Neural cell (in vitro differentiated cells): Measurements from ENCODE around the gene FAM117A. TPM values are rescaled to one million over a fixed set of nuclear protein-coding genes. Genes with fewer than 3 reads are reported as not detected.

Source experiments
- H2AFZ ChIP-seq: fragments of 200-600, 300-800 bp; sonication (generic), shearing (Covaris generic); 2 replicates; pipeline ENCODE4 v1.6.0; 2014; ENCODE audit warnings: low read depth, mild to moderate bottlenecking, antibody characterized with exemption, low read length, moderate library complexity
- H3F3A ChIP-seq: fragments of 200-600 bp; shearing (Covaris generic); 2 replicates; pipeline ENCODE4 v1.6.1; 2016; ENCODE audit warnings: mild to moderate bottlenecking, moderate library complexity, mixed read lengths, antibody characterized with exemption, low read length; ENCODE audit not compliant: insufficient read depth, poor library complexity, severe bottlenecking
- H3K27ac ChIP-seq: fragments of 200-600, 300-800 bp; sonication (generic), shearing (Covaris generic); 2 replicates; pipeline ENCODE4 v1.5.1; 2014; ENCODE audit warnings: mild to moderate bottlenecking, low read length, moderate library complexity
- H3K27me3 ChIP-seq: fragments of 300-800, 200-600 bp; sonication (generic), shearing (Covaris generic); 2 replicates; pipeline ENCODE4 v1.6.0; 2014; ENCODE audit warnings: mild to moderate bottlenecking, low read depth, low read length, moderate library complexity; ENCODE audit not compliant: insufficient read depth
- H3K36me3 ChIP-seq: fragments of 300-800, 200-600 bp; sonication (generic), shearing (Covaris generic); 2 replicates; pipeline ENCODE4 v1.5.1; 2014; ENCODE audit warnings: mild to moderate bottlenecking, antibody characterized with exemption, low read length, moderate library complexity; ENCODE audit not compliant: insufficient read depth
- H3K4me2 ChIP-seq: fragments of 300-800, 200-600 bp; sonication (generic), shearing (Covaris generic); 2 replicates; pipeline ENCODE4 v1.6.0; 2014; ENCODE audit warnings: mild to moderate bottlenecking, low read length
- H3K4me3 ChIP-seq: fragments of 300-800, 200-600 bp; sonication (generic), shearing (Covaris generic); 2 replicates; pipeline ENCODE4 v1.5.1; 2014; ENCODE audit warnings: mild to moderate bottlenecking, low read length, moderate library complexity
- H3K79me2 ChIP-seq: fragments of 200-600 bp; shearing (Covaris generic); replicated peaks from 2 replicates; pipeline ENCODE4 v1.6.0; 2014; ENCODE audit warnings: mild to moderate bottlenecking, low read length, moderate library complexity; ENCODE audit not compliant: insufficient read depth
- H3K9ac ChIP-seq: fragments of 300-800, 200-600 bp; sonication (generic), shearing (Covaris generic); 2 replicates; pipeline ENCODE4 v1.6.1; 2016; ENCODE audit warnings: mild to moderate bottlenecking, low read length, mixed read lengths
- H3K9me2 ChIP-seq: fragments of 200-600 bp; shearing (Covaris generic); 2 replicates; pipeline ENCODE4 v1.6.1; 2016; ENCODE audit warnings: mild to moderate bottlenecking, low read length, mixed read lengths; ENCODE audit not compliant: insufficient read depth
- H3K9me3 ChIP-seq: fragments of 200-600, 300-800 bp; sonication (generic), shearing (Covaris generic); 2 replicates; pipeline ENCODE4 v1.6.1; 2016; ENCODE audit warnings: mild to moderate bottlenecking, mixed run types, low read length, moderate library complexity, mixed read lengths
- H4K20me1 ChIP-seq: fragments of 200-600 bp; shearing (Covaris generic); 2 replicates; pipeline ENCODE4 v1.6.1; 2016; ENCODE audit warnings: mild to moderate bottlenecking, mixed run types; ENCODE audit not compliant: insufficient read depth
- EP300 ChIP-seq: fragments of 450-650 bp; conservative IDR thresholded peaks from 2 replicates; pipeline ENCODE4 v1.6.1; 2014; ENCODE audit warnings: antibody characterized with exemption, mild to moderate bottlenecking, moderate library complexity; ENCODE audit not compliant: poor library complexity, severe bottlenecking
- EZH2 ChIP-seq: fragments of 200-600, 300-800 bp; shearing (Covaris generic), sonication (generic); IDR thresholded peaks from 2 replicates; pipeline ENCODE4 v1.6.1; 2014; ENCODE audit warnings: antibody characterized with exemption, low read length, borderline replicate concordance, mild to moderate bottlenecking; ENCODE audit not compliant: insufficient read depth, poor library complexity, severe bottlenecking
- MXI1 ChIP-seq: fragments of 450-650 bp; conservative IDR thresholded peaks from 2 replicates; pipeline ENCODE4 v1.6.1; 2014; ENCODE audit warnings: antibody characterized with exemption, mild to moderate bottlenecking; ENCODE audit not compliant: poor library complexity, severe bottlenecking
- POLR2AphosphoS5 ChIP-seq: IDR thresholded peaks from 2 replicates; pipeline ENCODE4 v1.6.1; 2012
- RAD21 ChIP-seq: fragments of 450-650 bp; conservative IDR thresholded peaks from 2 replicates; pipeline ENCODE4 v1.6.1; 2014; ENCODE audit warnings: antibody characterized with exemption, mild to moderate bottlenecking, moderate library complexity
- SMC3 ChIP-seq: fragments of 450-650 bp; conservative IDR thresholded peaks from 2 replicates; pipeline ENCODE4 v1.6.1; 2014; ENCODE audit warnings: antibody characterized with exemption, mild to moderate bottlenecking, moderate library complexity; ENCODE audit not compliant: poor library complexity
- TAF1 ChIP-seq: IDR thresholded peaks from 2 replicates; pipeline ENCODE4 v1.6.1; 2012; ENCODE audit warnings: low read depth
- polyA plus RNA-seq: library from polyadenylated mRNA; depleted of rRNA; stranded (reverse); fragments of >200 nt; gene quantifications from 2 replicates; pipeline ENCODE4 v1.2.3, GENCODE V29; 2014
- TF ChIP-seq, protein P1 (sequence below): IDR thresholded peaks from 2 replicates; pipeline ENCODE4 v1.6.1; 2012; ENCODE audit warnings: borderline replicate concordance
- TF ChIP-seq, protein P2 (sequence below): fragments of 450-650 bp; IDR thresholded peaks from 2 replicates; pipeline ENCODE4 v1.5.1; 2014; ENCODE audit warnings: antibody characterized with exemption, mild to moderate bottlenecking, moderate library complexity; ENCODE audit not compliant: poor library complexity, severe bottlenecking

Gene FAM117A
- polyA plus RNA-seq, 1 donor from 2014 or later: 3.7 TPM

DNA sequence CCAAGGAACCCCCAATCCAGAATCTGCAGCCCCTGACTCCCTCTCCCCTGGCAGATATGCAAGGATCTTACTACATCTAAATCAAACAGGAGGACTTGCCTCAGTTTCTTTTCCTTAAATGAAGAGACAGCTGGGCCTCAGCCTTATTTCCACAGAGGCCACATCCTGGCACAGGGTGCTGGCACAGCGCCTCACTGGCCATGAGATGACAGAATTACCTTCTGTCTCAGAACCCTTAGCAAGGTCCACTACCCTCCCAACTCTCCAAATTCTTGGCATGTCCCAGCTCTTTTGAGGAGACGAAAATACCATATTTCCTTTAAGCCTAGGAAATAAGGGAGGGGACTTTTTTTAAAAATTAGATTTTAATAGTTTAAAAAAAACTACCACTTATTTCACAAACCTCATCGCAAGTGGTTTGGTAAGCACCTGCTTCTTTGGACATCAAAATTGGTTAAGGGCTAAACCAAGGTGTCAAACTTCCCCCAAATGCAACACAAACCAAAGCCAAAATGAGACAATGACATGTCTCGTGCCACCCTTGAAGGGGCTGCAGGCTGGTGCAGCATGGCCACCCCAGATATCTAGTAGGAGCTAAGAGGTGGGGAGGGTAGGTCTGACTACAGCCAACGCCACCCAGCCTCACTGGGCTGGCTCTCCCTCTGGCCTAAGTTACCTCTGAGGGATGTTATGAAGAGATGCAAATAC lies 25.3 kb downstream of the FAM117A start:
- Histone ChIP-seq H3F3A (no peaks in the 10 kb centered on the region), H3K4me3 (no peak overlapping the region), H3K79me2 (no peaks in the 10 kb centered on the region), H3K36me3 (no peaks in the 10 kb centered on the region), H3K9ac (no peak overlapping the region), H3K27me3 (no peaks in the 10 kb centered on the region), H3K4me2 (no peak overlapping the region), H3K9me2 (no peaks in the 10 kb centered on the region), H3K9me3 (no peaks in the 10 kb centered on the region), H2AFZ (no peak overlapping the region), H4K20me1 (no peaks in the 10 kb centered on the region), H3K27ac (no peak overlapping the region)
- TF ChIP-seq, protein P1, sequence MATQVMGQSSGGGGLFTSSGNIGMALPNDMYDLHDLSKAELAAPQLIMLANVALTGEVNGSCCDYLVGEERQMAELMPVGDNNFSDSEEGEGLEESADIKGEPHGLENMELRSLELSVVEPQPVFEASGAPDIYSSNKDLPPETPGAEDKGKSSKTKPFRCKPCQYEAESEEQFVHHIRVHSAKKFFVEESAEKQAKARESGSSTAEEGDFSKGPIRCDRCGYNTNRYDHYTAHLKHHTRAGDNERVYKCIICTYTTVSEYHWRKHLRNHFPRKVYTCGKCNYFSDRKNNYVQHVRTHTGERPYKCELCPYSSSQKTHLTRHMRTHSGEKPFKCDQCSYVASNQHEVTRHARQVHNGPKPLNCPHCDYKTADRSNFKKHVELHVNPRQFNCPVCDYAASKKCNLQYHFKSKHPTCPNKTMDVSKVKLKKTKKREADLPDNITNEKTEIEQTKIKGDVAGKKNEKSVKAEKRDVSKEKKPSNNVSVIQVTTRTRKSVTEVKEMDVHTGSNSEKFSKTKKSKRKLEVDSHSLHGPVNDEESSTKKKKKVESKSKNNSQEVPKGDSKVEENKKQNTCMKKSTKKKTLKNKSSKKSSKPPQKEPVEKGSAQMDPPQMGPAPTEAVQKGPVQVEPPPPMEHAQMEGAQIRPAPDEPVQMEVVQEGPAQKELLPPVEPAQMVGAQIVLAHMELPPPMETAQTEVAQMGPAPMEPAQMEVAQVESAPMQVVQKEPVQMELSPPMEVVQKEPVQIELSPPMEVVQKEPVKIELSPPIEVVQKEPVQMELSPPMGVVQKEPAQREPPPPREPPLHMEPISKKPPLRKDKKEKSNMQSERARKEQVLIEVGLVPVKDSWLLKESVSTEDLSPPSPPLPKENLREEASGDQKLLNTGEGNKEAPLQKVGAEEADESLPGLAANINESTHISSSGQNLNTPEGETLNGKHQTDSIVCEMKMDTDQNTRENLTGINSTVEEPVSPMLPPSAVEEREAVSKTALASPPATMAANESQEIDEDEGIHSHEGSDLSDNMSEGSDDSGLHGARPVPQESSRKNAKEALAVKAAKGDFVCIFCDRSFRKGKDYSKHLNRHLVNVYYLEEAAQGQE: no peak
- TF ChIP-seq EZH2 (no peak), RAD21 (no peak), MXI1 (no peak), TAF1 (no peak), SMC3 (no peak), POLR2AphosphoS5 (no peak), EP300 (no peak)
- TF ChIP-seq, protein P2, sequence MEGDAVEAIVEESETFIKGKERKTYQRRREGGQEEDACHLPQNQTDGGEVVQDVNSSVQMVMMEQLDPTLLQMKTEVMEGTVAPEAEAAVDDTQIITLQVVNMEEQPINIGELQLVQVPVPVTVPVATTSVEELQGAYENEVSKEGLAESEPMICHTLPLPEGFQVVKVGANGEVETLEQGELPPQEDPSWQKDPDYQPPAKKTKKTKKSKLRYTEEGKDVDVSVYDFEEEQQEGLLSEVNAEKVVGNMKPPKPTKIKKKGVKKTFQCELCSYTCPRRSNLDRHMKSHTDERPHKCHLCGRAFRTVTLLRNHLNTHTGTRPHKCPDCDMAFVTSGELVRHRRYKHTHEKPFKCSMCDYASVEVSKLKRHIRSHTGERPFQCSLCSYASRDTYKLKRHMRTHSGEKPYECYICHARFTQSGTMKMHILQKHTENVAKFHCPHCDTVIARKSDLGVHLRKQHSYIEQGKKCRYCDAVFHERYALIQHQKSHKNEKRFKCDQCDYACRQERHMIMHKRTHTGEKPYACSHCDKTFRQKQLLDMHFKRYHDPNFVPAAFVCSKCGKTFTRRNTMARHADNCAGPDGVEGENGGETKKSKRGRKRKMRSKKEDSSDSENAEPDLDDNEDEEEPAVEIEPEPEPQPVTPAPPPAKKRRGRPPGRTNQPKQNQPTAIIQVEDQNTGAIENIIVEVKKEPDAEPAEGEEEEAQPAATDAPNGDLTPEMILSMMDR: no peak

DNA sequence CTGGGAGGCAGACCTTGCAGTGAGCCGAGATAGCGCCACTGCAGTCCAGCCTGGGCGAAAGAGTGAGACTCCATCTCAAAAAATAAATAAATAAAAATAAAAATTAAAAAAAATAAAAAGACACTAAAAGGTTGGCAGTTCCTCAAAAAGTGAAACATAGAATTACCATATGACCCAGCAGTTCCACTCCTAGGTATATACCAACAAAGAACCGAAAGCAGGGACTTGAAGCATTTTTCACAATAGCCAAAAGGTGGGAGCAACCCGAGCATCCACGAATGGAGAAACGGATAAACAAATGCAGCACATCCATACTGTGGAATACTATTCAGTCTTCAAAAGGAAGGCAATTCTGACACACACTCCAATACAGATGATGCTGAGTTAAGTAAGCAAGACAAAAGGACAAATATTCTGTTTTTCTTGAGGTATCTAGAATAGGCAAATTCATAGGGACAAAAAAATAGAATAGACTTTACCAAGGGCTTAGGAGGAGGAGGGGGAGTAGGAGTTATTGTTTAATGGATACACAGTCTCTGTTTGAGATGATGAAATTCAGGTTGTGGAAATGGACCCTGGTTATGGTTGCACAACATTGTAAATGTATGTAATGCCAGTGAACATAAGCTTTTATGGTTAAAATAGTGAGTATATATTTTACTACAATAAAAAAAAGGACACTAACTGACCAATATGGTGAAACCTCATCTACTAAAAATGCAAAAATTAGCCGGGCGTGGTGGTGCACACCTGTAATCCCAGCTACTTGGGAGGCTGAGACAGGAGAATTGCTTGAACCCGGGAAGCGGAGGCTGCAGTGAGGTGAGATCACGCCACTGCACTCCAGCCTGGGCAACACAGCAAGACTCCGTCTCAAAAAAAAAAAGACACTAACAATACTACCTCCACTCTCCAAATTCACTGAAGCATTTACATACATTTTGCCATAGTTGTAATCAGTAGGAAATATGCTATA lies 29.1 kb downstream of the FAM117A start:
- Histone ChIP-seq H3K27ac (no peak overlapping the region), H3K9ac (no peak overlapping the region), H3K9me2 (no peaks in the 10 kb centered on the region), H3K27me3 (no peaks in the 10 kb centered on the region), H3K79me2 (no peaks in the 10 kb centered on the region), H3K36me3 (no peaks in the 10 kb centered on the region), H4K20me1 (no peaks in the 10 kb centered on the region), H3K9me3 (no peaks in the 10 kb centered on the region), H3F3A (no peaks in the 10 kb centered on the region), H3K4me2 (no peak overlapping the region), H3K4me3 (no peak overlapping the region), H2AFZ (no peak overlapping the region)
- TF ChIP-seq, protein P2: no peak
